Stimulated activated CD4-positive, alpha-beta T cell treated with anti-CD3 and anti-CD28 coated beads, Interleukin-4, amount 100 ng/mL, for 24 hours (primary cell): Measurements from ENCODE around the gene AIG1.
"Not testable (repeated sequence)": the region's sequence is repeated elsewhere in the genome, so short reads cannot be mapped to it uniquely, and the experiment has no call there.

Source experiments
- DNase-seq: peaks from one replicate; pipeline ENCODE4 v3.0.0-alpha.2; 2020

Gene AIG1

GRCh38 chr6:143243786-143244185 lies 183.1 kb downstream of the AIG1 start:
- DNase-seq, result no peak

DNA sequence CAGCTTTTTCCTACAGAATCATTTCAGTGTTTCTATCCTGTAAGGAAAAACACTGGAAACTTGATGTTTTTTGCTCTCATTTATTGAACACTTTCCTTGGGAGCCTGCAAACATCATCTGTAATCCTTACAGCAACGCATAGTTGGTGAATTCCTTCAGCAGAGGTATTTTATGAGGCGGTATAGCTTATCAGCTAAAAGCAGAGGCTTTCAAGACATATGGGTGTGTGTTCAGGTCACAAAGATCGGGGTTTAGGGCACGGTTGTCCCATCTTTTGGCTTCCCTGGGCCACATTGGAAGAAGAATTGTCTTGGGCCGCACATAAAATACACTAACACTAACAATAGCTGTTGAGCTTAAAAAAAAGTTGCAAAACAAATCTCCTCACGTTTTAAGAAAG lies 185.0 kb downstream of the AIG1 start:
- DNase-seq, result no peak

DNA sequence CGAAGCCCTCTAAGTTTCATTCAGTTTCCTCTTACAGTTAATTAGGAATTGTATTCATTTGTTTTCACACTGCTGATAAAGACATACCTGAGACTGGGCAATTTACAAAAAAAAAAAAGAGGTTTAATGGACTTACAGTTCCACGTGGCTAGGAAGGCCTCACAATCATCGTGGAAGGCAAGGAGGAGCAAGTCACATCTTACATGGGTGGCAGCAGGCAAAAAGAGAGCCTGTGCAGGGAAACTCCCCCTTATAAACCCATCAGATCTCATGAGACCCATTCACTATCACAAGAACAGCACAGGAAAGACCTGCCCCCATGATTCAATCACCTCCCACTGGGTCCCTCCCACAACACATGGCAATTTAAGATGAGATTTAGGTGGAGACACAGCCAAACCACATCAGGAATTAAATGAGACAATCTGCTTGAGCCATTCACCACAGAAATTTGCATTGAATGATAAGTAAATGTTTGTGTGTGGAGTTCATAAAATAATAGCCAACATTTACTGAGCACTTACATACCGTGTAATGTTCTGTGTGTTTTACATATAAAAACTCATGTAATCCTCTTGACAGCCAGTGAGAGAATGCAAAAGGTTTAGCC lies 185.6 kb downstream of the AIG1 start:
- not testable (repeated sequence) for DNase-seq

DNA sequence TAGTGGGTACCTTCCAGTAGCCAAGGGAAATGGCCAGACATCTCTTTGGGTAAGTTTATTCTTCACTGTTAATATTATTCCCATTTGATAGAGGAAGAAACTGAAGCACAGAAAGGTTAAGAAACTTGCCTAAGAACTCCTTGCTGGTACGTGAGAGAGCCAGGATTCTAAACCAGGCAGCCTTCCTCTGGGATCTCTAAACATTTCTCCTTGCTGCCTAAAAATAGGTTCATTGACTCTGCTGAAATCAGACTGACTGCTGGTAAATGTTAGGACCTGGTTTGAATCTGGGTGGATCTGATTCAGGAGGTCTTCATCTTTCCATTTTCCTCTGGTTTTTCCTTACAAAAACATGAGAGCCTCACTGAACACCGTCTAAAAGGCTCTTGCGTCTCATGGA lies 186.9 kb downstream of the AIG1 start:
- DNase-seq, result no peak

GRCh38 chr6:143248359-143248758 lies 187.7 kb downstream of the AIG1 start:
- DNase-seq, result peak; percentile 18

GRCh38 chr6:143251288-143251687 lies 190.6 kb downstream of the AIG1 start:
- DNase-seq, result no peak

DNA sequence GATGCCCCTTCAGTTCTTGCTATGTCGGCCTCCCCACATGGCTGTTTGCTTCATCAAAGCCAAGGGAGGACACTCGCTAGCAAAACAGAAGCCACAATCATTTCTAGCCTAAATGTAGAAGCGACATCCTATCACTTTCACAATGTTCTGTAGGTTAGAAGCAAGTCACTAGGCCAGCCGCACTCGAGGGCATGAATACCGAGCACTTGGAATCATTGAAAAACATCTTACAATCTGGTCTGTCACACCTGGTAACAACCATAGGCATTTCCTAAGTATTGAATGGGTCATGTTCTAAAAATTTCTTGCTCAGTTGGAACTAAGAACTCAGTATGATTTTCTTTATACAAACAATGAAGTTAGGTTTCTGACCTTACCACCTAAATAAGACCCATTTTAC lies 192.3 kb downstream of the AIG1 start:
- DNase-seq, result no peak

DNA sequence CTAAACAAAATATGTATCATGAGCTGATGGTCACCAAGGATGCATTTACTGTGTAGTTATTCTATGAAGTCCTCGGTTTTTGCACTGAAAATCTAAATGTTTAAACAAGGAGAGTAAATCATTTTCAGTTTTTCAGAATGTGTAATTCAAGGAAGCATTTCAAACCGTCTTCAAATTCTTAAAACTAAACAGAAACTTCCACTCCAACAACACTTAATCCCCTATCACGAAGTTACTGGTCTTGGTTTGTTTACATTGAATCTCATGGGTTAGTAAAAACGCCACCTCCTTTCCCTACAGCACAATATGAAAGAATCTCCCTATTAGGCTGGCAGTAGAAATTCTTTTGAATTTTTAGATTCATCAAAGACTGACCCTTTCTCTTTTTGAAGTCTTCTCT lies 192.9 kb downstream of the AIG1 start:
- DNase-seq, result no peak

GRCh38 chr6:143258945-143259344 lies 198.3 kb downstream of the AIG1 start:
- no peak for DNase-seq

DNA sequence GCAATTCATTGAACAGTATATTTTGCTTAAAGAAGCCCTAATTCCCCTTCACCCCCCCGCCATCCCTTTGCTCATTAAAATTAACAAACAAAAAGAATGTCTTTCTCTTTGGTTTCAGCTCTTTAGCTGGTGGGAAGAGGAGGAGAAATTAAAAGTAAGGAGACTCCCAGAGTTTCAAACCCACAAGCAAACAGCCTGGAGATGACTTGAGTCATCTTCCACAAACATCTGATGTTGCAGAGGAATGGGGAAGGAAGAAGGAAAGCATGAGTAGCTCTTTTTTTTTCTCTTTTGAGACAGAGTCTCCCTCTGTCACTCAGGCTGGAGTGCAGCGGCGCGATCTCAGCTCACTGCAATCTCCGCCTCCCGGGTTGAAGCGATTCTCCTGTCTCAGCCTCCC lies 200.2 kb downstream of the AIG1 start:
- DNase-seq, result no peak

- DNase-seq, result no peak
These were observed 201.3 kb downstream of the AIG1 start for GRCh38 chr6:143261899-143262436.

DNA sequence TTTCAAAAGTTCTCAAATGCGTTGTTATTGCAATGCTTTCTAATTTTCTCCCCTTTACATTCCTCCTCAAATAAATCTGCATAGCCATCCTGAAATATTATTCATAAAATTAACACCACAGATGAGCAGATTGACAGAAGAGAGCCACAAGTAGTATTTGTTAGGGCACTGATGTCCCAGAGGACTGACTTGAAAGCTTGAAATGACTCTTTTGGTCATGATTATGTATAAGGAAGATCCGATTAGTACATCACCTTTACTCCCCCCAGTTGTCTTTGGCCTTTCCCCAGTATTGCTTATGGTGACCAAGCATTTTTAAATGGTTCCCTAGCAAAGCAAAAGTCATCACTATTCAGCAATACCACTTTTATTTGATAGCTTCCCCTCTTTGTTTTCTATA lies 202.2 kb downstream of the AIG1 start:
- no peak for DNase-seq

DNA sequence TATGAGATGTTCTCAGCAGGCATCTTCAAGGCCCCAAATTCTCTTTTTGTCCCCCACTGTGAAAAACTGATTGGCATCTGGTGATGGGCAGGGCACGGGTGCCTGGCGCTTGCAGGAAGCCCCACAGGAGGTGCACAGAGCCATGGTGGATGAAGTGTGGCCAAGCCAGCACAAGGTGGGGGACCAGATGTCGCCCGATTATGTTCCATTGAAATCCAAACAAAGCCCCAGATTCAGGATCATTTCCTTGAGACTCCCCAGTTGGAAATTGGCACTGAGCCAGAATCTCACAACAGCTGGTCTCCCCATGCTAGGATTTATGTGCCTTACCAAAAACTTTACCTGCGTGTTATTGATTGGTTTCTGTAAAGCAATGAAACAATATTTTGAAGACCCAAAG lies 203.7 kb downstream of the AIG1 start:
- no peak for DNase-seq

DNA sequence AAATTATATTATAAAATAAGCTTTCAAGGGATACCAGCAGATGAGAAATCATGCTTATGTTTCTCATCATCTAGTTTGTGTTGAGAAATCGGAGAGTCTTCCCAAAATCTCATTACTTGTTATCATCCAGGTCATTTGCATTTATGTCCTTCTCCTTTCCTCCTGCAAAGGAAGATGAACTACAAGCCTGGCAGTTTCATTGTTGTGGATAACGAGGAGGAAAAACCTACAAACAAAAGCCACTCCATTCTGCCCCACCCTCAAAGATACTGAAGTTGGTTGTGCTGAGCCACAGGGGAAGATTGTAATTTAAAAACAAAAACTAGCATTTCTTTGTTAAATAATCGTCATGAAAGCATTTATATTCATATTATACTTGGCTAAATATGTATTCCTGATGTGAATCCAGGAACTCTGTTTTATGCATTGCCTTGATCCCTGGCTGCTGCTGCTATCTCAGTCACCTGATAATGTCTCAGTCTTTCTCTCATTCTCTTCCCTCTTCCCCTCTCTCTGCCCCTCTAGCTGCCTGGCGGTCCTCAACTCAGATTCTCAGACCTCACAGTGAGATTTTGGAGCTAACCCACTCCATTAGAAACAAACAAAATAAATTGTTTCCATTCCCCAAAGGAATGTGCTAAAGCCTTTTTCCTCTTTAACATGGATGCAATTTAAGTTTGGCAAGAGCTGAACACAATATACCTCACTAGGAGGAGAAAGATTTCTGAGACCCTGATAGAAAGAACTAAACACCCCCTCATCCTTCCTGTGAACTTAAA lies 204.5 kb downstream of the AIG1 start:
- DNase-seq, result no peak

- DNase-seq, result no peak
These were observed 207.1 kb downstream of the AIG1 start for GRCh38 chr6:143267760-143268159.

GRCh38 chr6:143268439-143268838 lies 207.8 kb downstream of the AIG1 start:
- no peak for DNase-seq

DNA sequence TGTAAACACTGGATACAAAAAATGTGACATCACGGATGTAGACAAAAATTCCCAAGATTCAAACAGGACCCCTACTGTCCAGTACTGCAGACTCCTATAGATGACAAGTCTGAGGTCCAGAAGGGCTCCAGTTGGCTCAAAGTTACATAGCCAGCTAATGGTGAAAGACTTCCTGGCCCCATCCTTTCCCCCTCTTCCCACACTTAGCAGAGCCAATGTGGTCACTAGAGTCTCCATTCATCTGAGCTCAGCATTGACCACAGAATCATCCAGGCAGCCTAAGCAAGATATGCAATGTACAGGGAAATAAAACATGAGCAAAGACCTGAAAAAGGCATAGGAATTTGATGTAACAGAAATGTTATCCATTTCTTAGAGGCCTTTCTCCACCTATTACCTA lies 209.3 kb downstream of the AIG1 start:
- no peak for DNase-seq

DNA sequence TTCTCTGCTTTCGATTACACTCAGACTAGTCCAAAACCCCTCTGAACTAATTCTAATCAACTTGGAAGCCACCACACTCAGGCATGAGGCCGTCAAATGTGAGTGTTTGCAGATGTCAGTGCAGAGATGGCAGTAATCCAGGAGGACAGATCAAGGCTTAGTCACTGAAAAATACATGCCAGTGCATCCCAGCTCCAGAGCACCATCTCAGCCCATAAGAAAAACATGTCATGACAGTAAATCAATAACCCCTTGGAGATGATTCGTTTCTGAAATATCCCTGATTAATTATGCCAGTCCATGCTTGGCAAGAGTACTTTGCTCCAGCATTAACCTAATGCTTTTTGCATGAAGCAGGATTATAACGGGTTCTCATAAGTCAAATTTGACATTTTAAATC lies 210.3 kb downstream of the AIG1 start:
- DNase-seq, result no peak

DNA sequence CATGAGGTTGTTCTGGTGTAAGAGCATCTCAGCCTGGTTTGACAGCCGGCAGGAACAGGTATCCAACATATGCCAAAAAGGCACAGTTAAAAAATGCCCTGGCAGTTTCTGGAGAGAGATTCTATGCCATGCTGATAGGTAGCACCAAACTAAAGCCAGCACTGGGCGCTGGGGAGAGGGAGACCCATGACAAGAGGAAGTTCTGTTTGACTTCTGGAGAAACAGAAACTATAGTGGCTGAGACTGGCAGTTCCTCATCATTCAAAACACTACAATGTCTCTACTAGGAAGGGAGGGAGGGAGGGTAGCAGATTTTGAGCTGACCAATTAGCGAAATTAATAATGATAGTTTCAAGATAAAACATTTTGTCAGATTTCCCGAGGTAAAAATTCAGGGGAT lies 215.7 kb downstream of the AIG1 start:
- no peak for DNase-seq

DNA sequence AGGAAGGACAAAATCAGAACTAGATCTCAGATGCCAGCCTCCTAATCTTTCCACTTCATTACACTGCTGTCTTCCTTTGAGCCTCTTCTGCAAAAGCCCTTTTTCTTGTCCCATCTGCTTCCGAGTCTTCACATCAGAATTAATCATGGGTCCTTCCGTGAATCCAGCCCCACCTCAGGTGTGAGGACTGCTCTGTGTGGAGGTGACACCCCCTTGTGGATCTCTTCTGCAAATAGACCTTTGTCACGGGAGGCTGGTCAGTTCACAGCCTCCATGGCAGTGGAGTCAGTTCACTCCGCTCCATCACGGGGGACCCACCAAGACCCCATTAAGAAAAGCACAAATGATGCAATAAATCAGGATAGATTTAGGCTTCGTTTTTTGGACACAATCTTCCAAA lies 218.7 kb downstream of the AIG1 start:
- DNase-seq, result peak; percentile 9

DNA sequence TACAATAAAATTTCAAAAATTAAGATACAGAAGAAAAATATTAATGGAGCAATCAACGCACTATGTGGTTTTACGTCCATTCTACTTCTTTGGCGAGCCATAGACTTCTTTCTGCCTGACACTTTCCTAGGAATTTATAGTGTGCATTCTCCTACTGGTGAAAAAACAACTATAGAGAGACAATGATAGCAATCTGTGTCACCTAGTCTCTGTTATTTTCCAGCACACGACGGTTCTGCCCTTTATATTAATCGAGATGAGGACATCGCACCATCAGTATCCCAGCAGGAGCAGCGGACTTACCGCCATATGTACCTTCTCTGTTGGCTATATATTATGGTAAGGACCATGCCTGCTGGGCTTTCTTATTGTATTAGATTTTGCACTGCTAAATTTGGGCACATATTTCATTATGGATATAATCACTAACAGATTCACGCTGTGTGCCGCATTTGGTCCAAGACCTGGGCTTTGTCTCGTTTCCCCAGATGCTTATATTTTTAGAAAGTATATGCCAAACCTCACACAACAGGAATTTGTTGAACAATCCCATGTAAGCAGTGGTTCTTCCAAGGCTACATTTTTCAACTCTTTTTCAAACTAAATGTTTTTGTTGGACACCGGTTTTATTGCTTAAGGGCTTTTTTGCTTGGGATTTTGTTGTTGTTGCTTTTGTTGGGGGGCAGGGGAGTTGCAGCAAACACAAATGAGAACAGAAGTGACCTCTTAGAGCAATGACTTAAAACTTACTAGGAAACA lies 223.4 kb downstream of the AIG1 start:
- DNase-seq, result no peak

GRCh38 chr6:143286251-143286795 lies 225.6 kb downstream of the AIG1 start:
- DNase-seq, result no peak

DNA sequence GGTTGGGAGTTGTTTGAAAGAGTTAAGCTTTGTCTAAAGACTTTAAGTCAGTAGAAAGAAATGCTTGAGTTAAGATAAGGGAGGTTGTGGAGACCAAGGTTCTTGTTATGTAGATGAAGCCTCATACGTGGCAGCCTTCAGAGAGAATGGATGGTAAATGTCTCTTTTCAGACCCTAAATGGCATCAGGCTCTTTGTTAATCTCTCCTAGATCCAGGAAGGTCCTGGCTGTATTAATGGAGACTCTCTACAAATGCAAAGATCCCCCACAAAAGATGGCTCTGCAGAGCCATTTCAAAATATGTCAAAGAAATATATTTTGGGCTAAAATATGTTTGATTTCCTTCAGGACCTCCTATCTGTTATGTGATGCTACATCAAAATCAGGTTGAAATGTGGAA lies 228.2 kb downstream of the AIG1 start:
- DNase-seq, result no peak

GRCh38 chr6:143290206-143290605 lies 229.5 kb downstream of the AIG1 start:
- no peak for DNase-seq
